Upper lobe of left lung (tissue), 4 donors: ENCODE data around the gene EHHADH.

Source experiments
- CTCF ChIP-seq, 6 experiments: fragments of 450-650 bp in 4 of 6; fragments of 200-600 bp in 2 of 6; sonication (generic) in 2 of 6; IDR thresholded peaks; one replicate each; pipeline ENCODE4 v1.5.1; 2016 to 2019; ENCODE audit warnings: antibody characterized with exemption in 6 of 6
- EP300 ChIP-seq, 4 donors: sonication (generic); formaldehyde crosslinking; IDR thresholded peaks; one replicate each; pipeline ENCODE4 v1.5.1; 2017; ENCODE audit warnings: antibody characterized with exemption in 4 of 4, control low read depth in 2 of 4
- POLR2A ChIP-seq, 4 donors: fragments of 450-650 bp; IDR thresholded peaks; one replicate each; pipeline ENCODE4 v1.5.1; 2016 to 2017; ENCODE audit warnings: antibody characterized with exemption in 4 of 4, mild to moderate bottlenecking in 2 of 4
- POLR2AphosphoS5 ChIP-seq, 2 donors: sonication (generic); formaldehyde crosslinking; IDR thresholded peaks; one replicate each; pipeline ENCODE4 v1.5.1; 2017; ENCODE audit warnings: antibody characterized with exemption in 2 of 2

DNA sequence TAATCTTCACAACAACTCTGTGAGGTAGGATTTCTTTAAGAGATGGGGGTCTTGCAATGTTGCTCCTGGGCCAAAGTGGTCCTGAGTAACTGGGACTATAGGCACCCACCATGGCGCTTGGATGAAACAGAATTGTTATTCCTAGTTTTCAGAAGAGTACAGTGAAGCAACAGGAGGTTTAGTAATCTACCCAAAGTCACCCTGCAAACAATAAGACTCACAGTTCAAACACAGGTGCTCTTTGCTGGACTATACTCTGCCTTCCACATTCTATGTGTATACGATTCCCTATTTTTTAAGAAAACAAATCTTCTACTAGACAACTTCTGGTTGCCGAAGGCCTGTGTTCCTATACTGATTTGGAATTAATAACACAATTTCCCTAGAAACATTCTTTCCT is 109.1 kb downstream of the EHHADH start:
- TF ChIP-seq CTCF (IDR thresholded peaks at IDR 0.05), result no peak
- no peak for TF ChIP-seq POLR2AphosphoS5 (IDR thresholded peaks at IDR 0.05)
- no peak for TF ChIP-seq POLR2A (IDR thresholded peaks at IDR 0.05)
- no peak for TF ChIP-seq EP300 (IDR thresholded peaks at IDR 0.05)
